GM21723 (cell line): ENCODE results near the gene SMARCD2.
A peak's percentile ranks its signal among the peaks of the same experiment; 100 is the strongest.
"Not testable (repeated sequence)": the region's sequence is repeated elsewhere in the genome, so short reads cannot be mapped to it uniquely, and the experiment has no call there.

Experiments
- ATAC-seq: cut with Tn5 transposase; IDR thresholded peaks from one replicate; pipeline ENCODE4 v1.9.1; 2021; ENCODE audit warnings: mild to moderate bottlenecking, moderate library complexity; ENCODE audit not compliant: unreplicated experiment

The SMARCD2 gene

DNA sequence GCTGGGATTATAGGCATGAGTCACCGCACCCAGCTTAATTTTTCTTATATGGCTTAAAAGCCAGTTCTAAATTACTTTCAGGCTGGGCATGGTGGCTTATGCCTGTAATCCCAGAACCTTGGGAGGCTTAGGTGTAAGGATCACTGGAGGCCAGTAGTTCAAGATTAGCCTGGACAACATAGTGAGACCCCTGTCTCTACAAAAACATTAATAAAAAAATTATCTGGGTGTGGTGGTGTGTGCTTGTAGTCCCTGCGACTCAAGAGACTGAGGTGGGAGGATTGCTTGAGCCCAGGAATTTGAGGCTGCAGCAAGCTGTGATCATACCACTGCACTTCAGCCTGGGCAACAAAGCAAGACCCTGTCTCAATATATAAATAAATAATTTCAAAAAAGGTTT lies 10.8 kb upstream of the SMARCD2 start:
- ATAC-seq: no peak

GRCh38 chr17:63850401-63850800 lies 7.9 kb upstream of the SMARCD2 start:
- ATAC-seq: no peak

- peak; percentile 89 for ATAC-seq
Observed at GRCh38 chr17:63848834-63849689, 6.6 kb upstream of the SMARCD2 start.

DNA sequence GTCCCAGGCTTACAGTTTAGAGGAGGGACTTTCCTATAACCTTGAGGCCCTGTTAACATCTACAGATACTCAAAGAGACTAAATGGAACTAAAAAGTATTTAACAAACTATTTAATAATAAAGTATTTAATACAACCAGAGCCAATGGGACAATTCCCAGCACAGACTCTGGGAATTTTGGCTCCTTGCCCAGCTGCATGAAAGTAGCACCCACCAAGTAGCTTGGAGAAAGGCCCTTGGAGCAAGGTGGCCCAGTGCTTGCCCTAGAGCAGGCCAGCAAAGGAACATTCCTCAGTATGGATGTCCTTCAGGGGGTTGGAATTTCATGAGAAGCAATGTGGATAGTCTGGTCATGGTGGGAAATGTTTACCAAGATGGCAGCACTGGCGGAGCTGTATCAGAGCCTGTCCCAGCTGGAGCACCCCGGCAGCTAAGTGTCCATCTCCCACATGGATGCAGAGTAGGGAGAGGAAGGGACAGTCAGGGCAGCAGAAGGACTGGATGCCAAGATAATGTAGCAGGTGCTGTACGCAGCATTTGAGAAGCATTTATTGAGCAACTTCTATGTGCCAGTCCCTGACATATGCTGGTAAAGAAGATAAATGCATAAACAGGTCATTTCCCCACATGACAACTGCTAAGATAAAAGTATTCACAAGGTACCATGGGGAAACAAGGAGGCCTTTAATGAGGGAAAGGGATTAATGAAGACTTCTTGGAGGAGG lies 5.2 kb upstream of the SMARCD2 start:
- ATAC-seq: no peak

GRCh38 chr17:63845509-63845908 lies 3.0 kb upstream of the SMARCD2 start:
- ATAC-seq: no peak

DNA sequence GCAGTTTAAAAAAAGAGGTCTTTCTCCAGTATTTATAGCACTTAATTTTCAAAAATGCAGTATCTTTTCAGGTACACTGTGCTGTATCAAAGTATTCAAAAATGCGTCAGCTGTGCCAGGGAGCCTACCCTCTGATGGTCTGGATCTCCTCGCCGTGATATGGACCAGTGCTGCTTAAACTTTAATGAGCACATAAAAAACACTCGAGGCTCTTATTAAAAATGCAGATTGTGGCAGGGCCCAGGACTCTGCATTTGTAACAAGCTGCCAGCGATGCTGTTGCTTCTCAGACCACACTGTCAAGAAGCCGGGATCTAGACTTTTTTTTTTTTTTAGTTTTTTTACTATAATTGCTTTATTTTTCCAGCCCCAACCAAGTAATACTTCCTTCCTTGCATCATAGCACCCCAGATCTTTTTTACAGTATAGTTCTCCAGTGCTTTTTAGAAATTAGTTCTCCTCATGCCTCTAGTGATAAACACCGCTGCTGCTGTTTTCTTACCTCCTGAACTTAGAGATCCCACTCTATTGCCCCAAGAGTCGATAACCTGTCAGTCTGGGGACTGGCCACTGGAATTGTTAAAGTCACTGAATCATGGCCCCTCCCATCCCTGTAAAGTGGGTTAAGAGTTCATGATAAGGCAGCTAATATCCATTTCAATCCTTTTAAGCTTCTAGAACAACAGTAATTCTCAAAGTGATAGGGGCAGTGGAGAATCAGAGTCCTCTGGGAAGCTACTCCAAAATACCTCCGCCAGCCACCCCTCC lies 1.6 kb upstream of the SMARCD2 start:
- no peak for ATAC-seq

DNA sequence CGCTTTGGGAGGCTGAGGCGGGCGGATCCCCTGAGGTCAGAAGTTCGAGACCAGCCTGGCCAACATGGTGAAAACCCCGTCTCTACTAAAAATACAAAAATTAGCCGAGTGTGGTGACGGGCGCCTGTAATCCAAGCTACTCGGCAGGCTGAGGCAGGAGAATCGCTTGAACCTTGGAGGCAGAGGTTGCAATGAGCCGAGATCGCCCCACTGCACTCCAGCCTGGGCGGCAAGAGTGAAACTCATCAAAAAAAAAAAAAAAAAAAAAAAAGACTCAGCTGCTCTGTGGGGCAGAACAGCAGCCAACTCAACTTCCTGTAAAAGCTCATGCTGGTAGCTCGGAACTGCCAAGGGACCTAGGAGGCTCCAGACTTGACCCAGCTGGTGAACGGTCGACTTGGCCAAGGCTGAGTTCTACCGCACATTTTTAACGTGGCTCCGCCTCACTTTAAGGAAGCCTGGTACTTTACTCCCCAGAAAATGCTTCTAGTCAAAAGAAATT lies 953 bp upstream of the SMARCD2 start:
- not testable (repeated sequence) for ATAC-seq

GRCh38 chr17:63842173-63842539 lies 329 bp downstream of the SMARCD2 start:
- ATAC-seq: peak; percentile 22

GRCh38 chr17:63841350-63842172 lies 924 bp downstream of the SMARCD2 start:
- ATAC-seq: no peak

DNA sequence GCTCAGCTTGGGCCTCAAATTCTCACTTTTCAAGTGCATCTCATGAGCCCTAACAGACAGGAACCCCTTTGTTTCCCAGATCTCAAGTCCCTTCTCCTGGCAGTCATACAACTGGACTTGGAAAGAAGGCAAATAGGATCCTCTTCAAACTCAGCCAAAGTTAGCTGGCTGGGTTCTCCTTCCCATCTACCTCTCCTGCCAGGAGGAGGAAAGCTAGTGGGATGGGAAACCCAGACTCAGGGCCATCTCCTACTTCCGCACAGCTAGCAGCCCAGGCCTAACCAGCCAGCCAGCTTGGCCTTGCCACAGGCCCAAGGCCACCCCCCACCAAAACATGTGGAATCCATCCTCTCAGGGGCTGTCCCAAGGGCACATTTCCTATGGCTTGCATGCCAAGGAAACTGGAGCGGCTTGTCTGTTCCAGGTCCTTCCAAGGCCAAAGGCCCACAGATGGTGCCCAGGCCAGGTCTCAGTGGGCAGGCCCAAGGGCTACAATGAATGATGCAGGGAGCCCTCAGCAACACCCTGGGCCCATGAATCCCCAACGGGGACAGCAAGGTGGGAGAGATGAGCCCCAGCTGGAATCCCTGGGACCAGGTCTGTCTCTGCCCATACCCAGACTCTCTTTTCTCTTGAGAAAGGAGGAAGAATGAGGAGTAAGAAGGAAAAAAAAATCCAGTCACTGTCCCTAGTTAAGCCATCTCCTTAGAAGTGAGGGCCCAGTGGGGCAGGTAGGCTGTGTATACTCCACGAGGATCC lies 1.7 kb downstream of the SMARCD2 start:
- ATAC-seq: no peak

- no peak for ATAC-seq
Observed at GRCh38 chr17:63838631-63839171, 3.8 kb downstream of the SMARCD2 start.

DNA sequence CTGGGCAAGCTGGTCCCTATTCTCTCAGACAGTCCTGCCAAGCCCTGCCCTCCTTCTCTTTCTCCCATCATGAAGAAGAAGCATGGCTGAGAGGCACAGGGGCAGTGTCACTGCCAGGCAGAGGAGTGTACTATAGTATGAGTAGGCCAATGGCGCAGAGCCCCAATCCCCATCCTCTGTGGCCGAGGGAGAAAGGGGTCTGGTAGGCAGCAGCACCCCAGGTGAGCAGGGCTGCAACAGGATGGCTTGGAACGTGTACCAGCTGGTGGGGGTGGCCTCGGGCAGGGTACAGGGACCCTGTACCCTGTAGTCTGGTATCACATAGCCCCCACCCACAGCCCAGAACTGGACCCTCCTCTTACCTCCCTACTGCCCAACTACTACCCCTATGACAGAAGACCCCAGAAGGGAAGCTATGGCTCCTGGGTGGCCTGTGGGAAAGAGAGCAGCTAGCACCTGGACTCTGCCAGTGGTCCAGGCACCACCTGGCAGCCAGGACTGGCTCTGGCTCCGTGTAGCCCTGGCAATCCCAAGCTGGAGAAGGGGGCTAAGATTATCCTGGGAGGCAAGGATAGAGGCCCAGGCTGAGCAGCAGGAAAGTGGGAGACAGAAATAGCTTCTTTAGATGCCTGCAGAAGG lies 4.4 kb downstream of the SMARCD2 start:
- ATAC-seq: no peak

DNA sequence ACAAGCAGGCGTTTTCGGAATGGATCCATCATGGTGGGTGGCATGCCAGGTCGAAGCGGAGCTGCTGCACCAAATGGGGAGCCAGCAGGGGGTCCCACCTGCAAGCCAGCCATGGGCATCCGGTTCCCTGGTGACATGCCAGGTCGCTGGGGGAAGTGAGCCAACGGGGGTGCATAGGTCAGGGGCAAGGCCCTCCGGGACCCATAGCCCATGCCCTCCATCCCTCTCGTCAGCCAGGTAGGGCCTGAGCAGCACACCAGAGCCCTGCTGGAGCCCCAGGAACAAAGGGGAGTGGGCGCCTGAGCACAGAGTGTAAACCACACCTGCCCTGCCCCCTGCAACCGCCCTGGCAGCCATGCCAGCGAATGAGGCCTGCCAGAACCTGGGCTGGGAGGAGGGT lies 5.0 kb downstream of the SMARCD2 start:
- no peak for ATAC-seq

- ATAC-seq: no peak
Observed at GRCh38 chr17:63836811-63837210, 5.7 kb downstream of the SMARCD2 start.

DNA sequence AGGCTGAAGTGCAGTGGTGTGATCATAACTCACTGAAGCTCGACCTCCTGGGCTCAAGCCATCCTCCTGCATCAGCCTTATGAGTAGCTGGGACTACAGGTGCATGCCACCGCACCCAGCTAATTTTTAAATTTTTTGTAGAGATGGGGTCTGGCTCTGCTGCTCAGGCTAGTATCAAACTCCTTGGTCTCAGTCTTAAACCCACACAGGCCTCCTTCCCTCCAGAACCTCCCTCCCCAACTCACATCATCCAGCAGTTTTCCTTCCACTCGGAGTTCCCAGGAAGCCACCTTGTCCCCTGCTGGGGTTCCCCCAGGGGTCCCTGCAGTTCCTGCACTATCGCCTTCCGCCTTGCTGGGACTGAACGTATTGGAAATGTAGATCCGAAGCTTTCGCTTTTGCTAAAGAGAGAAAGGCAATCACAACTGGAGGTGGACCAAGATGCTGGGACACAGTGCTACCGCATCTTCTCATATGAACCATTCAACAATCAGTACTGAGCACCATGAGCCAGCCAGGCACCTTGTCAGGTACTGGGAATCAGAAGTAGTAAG lies 7.2 kb downstream of the SMARCD2 start:
- ATAC-seq: no peak

DNA sequence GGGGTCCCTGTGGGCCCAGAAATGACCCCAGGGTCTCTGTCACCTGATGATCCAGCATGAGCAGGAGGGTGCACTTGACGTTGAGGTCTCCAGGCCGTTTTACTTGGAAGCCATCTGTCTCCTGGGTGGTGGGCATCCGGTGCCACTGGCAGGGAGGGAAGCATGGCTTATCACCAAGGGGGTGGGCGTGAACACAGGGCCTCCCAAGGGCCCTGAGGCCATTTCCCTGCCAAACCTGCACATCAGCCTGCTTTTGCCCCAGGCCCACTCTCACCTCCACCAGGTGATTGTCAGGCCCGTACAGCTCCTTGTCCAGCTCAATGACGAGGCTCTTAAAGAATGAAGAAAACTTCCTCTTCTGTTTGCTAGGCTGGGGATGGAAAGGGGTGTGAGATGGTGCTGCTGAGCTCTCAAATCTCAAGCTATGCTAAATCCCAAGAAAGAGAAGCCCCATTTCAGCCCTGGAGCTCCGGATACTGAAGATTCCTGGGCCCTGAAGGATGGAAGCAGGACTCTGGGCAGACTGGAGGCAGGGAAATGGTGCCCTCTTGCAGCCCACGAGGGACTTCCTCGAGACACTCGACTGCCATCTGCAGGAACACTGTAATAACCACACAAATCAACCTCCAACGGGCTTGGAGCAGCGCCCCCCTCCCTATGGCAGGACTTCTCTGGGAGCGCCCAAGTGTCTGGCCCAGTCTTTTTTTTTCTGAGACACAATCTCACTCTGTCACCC lies 7.9 kb downstream of the SMARCD2 start:
- no peak for ATAC-seq

DNA sequence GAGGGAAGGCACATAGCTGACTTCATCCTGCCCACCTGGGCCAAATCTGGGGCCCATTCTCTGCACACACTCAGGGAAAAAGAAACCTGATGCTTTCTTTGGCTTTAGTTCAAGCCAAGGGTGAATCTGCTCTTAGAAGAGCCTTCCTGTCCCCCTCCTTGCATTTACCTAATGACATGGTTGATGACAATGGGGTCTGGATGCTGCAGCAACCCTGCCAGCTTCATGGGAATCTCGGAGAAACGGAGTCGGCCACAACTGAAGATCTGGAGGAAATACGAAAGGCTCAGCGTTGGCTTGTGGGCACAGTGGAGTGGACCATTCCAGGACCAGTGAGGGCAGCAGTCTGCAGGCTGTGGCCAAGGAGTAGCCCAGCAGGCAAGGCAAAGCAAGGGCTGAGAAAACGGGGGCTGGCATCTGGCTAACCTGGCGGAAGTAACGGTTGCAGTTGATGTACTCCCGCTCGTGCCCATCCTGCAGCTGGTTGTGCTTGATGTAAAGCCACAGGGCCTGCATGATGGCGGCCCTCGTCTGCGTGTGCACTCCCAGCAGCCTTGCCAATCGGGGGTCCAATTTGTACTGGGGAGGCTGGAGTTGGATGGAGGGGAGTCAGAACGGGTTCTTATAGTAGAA lies 8.6 kb downstream of the SMARCD2 start:
- ATAC-seq: no peak
